GM21381 (cell line): Measurements from ENCODE around the gene RIN3.

Experiments used
- ATAC-seq: cut with Tn5 transposase; IDR thresholded peaks from one replicate; pipeline ENCODE4 v1.9.1; 2021; ENCODE audit warnings: mild to moderate bottlenecking, moderate library complexity; ENCODE audit not compliant: unreplicated experiment

Gene RIN3

GRCh38 chr14:92552066-92552465, 38.5 kb downstream of the RIN3 start:
- ATAC-seq, result peak; percentile 12

GRCh38 chr14:92553438-92553837, 39.9 kb downstream of the RIN3 start:
- ATAC-seq, result no peak

GRCh38 chr14:92555465-92556111, 42.0 kb downstream of the RIN3 start:
- ATAC-seq, result no peak

- peak; percentile 32 for ATAC-seq
These were observed 42.7 kb downstream of the RIN3 start for GRCh38 chr14:92556255-92556741.

- no peak for ATAC-seq
These were observed 43.4 kb downstream of the RIN3 start for GRCh38 chr14:92556863-92557543.

- ATAC-seq, result no peak
These were observed 43.9 kb downstream of the RIN3 start for GRCh38 chr14:92557544-92557912.

- no peak for ATAC-seq
These were observed 44.7 kb downstream of the RIN3 start for GRCh38 chr14:92558319-92558718.

- no peak for ATAC-seq
These were observed 45.9 kb downstream of the RIN3 start for GRCh38 chr14:92559486-92559885.

- ATAC-seq, result no peak
These were observed 46.7 kb downstream of the RIN3 start for GRCh38 chr14:92560106-92560865.

- ATAC-seq, result no peak
These were observed 48.4 kb downstream of the RIN3 start for GRCh38 chr14:92561906-92562479.

GRCh38 chr14:92563359-92563758, 49.8 kb downstream of the RIN3 start:
- ATAC-seq, result peak; percentile 83

GRCh38 chr14:92563765-92564285, 50.2 kb downstream of the RIN3 start:
- ATAC-seq, result no peak

GRCh38 chr14:92564344-92565039, 50.9 kb downstream of the RIN3 start:
- ATAC-seq, result no peak

GRCh38 chr14:92565040-92565717, 51.6 kb downstream of the RIN3 start:
- ATAC-seq, result no peak

- no peak for ATAC-seq
These were observed 52.1 kb downstream of the RIN3 start for GRCh38 chr14:92565718-92566115.

- ATAC-seq, result no peak
These were observed 53.7 kb downstream of the RIN3 start for GRCh38 chr14:92567173-92567725.

- peak; percentile 66 for ATAC-seq
These were observed 55.3 kb downstream of the RIN3 start for GRCh38 chr14:92568621-92569479.

GRCh38 chr14:92570674-92571262, 57.2 kb downstream of the RIN3 start:
- ATAC-seq, result no peak
